ENCODE results near the gene MEX3D.

DNA sequence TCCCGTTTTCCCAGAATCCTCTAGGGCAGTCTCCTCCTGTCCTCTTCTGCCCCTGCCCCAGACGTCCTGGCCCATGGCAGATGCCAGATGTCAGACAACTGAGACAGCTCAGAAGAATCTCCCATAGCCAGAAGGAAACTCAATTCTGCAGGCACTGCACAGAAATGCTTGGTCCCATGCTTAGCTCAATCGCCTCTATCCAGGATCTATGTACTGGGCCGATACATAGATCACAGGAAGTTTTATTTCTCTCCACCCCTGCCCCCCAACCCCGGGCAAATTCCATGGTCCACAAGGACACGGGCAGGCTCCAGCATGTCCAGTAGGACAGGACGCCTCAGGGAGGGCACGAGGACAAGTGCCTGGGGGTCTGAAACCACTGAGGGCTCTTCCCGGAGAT lies 19.7 kb upstream of the MEX3D start:
- no peak for TF ChIP-seq POLR2A (IDR thresholded peaks at IDR 0.05; ENCODE audit: low read length)
- no peak for TF ChIP-seq GATA1 (IDR thresholded peaks at IDR 0.05; ENCODE audit: low read depth, low read length)

Data from erythroblast (primary cell).